SH-SY5Y (cell line): ENCODE data around the gene SLC40A1.

Experiments
- GATA2 ChIP-seq: IDR thresholded peaks from 2 replicates; pipeline ENCODE4 v1.6.1; 2011; ENCODE audit warnings: mild to moderate bottlenecking, low read depth, low read length
- GATA3 ChIP-seq: IDR thresholded peaks from 2 replicates; pipeline ENCODE4 v1.6.1; 2011; ENCODE audit warnings: low read depth, mild to moderate bottlenecking, low read length, moderate library complexity

DNA sequence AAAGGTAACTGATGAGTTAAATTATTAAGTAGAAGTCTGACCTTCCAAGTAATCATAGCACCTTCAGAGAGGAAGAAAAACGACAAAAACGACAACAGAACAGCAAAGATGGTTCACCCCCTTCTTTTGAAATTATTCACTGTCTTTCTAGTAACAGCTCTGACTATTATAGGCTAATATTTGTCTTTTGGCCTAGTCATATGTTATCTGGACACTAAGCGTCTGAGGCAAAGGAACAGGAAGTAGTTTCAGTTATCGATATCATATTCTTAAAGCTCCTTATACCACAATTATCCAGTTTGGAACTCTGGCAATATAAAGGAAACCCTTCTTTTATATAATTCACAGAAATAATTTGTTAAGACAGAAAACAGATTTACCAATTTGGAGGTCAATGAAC lies 27.6 kb upstream of the SLC40A1 start:
- TF ChIP-seq GATA2 = no peak
- no peak for TF ChIP-seq GATA3
